HEK293 (cell line): ENCODE measurements around the gene SLC9A9.

Experiments used
- CTCF ChIA-PET: fragments of 350-600 bp; formaldehyde crosslinking; extraction: SDS; loops from one replicate; lab custom pipeline; 2021; ENCODE audit warnings: antibody characterized with exemption; lab: Yijun Ruan, JAX
- POLR2A ChIA-PET: fragments of 300-600 bp; formaldehyde crosslinking; extraction: SDS; loops from one replicate; lab custom pipeline; 2020; ENCODE audit warnings: antibody characterized with exemption, inconsistent platforms; lab: Yijun Ruan, JAX
- H3K27ac ChIP-seq: fragments of 200-500 bp; sonication (Bioruptor generic); 2 replicates; pipeline ENCODE4 v1.5.1; 2014; ENCODE audit warnings: low read depth, low read length, control low read depth, inconsistent platforms; ENCODE audit errors: extremely low read depth
- H3K36me3 ChIP-seq, 2 experiments: fragments of 200-500 bp in 1 of 2; sonication (Bioruptor generic) in 1 of 2; 1 replicate in 1 of 2; 2 replicates in 1 of 2; pipeline ENCODE4 v1.5.1; 2014 to 2017; ENCODE audit warnings: inconsistent platforms in 2 of 2, low read length in 2 of 2; ENCODE audit not compliant: control insufficient read depth in 2 of 2, insufficient read depth in 1 of 2
- H3K4me1 ChIP-seq: fragments of 200-500 bp; sonication (Bioruptor generic); 2 replicates; pipeline ENCODE4 v1.5.1; 2014; ENCODE audit warnings: mild to moderate bottlenecking, low read length, inconsistent platforms; ENCODE audit not compliant: control insufficient read depth, insufficient read depth
- H3K4me3 ChIP-seq: 2 replicates; pipeline ENCODE4 v1.5.1; 2011; ENCODE audit warnings: low read depth, mild to moderate bottlenecking, control low read depth, low read length, moderate library complexity
- H3K9me3 ChIP-seq: fragments of 200-500 bp; sonication (Bioruptor generic); 2 replicates; pipeline ENCODE4 v1.5.1; 2014; ENCODE audit warnings: low read depth, low read length, inconsistent platforms; ENCODE audit not compliant: control insufficient read depth, insufficient read depth
- BCL11B ChIP-seq: fragments of 450-650 bp; formaldehyde crosslinking; IDR thresholded peaks from 2 replicates; pipeline ENCODE4 v1.5.1; 2016; ENCODE audit warnings: low read depth, missing biosample characterization, missing genetic modification characterization
- KLF16 ChIP-seq: fragments of 450-650 bp; formaldehyde crosslinking; IDR thresholded peaks from 2 replicates; pipeline ENCODE4 v1.5.1; 2017; ENCODE audit warnings: missing biosample characterization, missing genetic modification characterization
- KLF17 ChIP-seq: fragments of 450-650 bp; formaldehyde crosslinking; IDR thresholded peaks from 2 replicates; pipeline ENCODE4 v1.5.1; 2016; ENCODE audit warnings: missing biosample characterization, missing genetic modification characterization
- KLF7 ChIP-seq: fragments of 450-650 bp; formaldehyde crosslinking; IDR thresholded peaks from 2 replicates; pipeline ENCODE4 v1.5.1; 2016; ENCODE audit warnings: missing biosample characterization, missing genetic modification characterization, borderline replicate concordance
- PRDM10 ChIP-seq: fragments of 450-650 bp; formaldehyde crosslinking; IDR thresholded peaks from 2 replicates; pipeline ENCODE4 v1.5.1; 2016; ENCODE audit warnings: missing biosample characterization, missing genetic modification characterization
- YY1 ChIP-seq: fragments of 450-650 bp; formaldehyde crosslinking; IDR thresholded peaks from 2 replicates; pipeline ENCODE4 v1.5.1; 2018; ENCODE audit warnings: missing biosample characterization, missing genetic modification characterization
- ZBTB49 ChIP-seq: fragments of 450-650 bp; formaldehyde crosslinking; IDR thresholded peaks from 2 replicates; pipeline ENCODE4 v1.5.1; 2016; ENCODE audit warnings: missing biosample characterization, missing genetic modification characterization, low read depth
- ZFP69B ChIP-seq: fragments of 450-650 bp; formaldehyde crosslinking; IDR thresholded peaks from 2 replicates; pipeline ENCODE4 v1.5.1; 2016; ENCODE audit warnings: missing biosample characterization, missing genetic modification characterization
- ZNF133 ChIP-seq: fragments of 450-650 bp; formaldehyde crosslinking; IDR thresholded peaks from 2 replicates; pipeline ENCODE4 v1.5.1; 2016; ENCODE audit warnings: missing biosample characterization, missing genetic modification characterization
- ZNF138 ChIP-seq: fragments of 450-650 bp; formaldehyde crosslinking; IDR thresholded peaks from 2 replicates; pipeline ENCODE4 v1.5.1; 2016; ENCODE audit warnings: missing biosample characterization, missing genetic modification characterization, borderline replicate concordance
- ZNF214 ChIP-seq: fragments of 450-650 bp; formaldehyde crosslinking; IDR thresholded peaks from 2 replicates; pipeline ENCODE4 v1.5.1; 2017; ENCODE audit warnings: missing biosample characterization, mild to moderate bottlenecking, missing genetic modification characterization, borderline replicate concordance
- ZNF26 ChIP-seq: fragments of 450-650 bp; formaldehyde crosslinking; IDR thresholded peaks from 2 replicates; pipeline ENCODE4 v1.5.1; 2016; ENCODE audit warnings: missing biosample characterization, missing genetic modification characterization
- ZNF335 ChIP-seq: fragments of 450-650 bp; formaldehyde crosslinking; conservative IDR thresholded peaks from 2 replicates; pipeline ENCODE4 v1.5.1; 2016; ENCODE audit warnings: missing biosample characterization, missing genetic modification characterization
- ZNF366 ChIP-seq: fragments of 450-650 bp; formaldehyde crosslinking; conservative IDR thresholded peaks from 2 replicates; pipeline ENCODE4 v1.5.1; 2016; ENCODE audit warnings: missing biosample characterization, missing genetic modification characterization
- ZNF404 ChIP-seq: fragments of 450-650 bp; formaldehyde crosslinking; IDR thresholded peaks from 2 replicates; pipeline ENCODE4 v1.5.1; 2017; ENCODE audit warnings: missing biosample characterization, missing genetic modification characterization
- ZNF510 ChIP-seq: fragments of 450-650 bp; formaldehyde crosslinking; IDR thresholded peaks from 2 replicates; pipeline ENCODE4 v1.5.1; 2018; ENCODE audit warnings: mild to moderate bottlenecking, missing genetic modification characterization, missing biosample characterization; ENCODE audit not compliant: insufficient replicate concordance
- ZNF518A ChIP-seq: fragments of 450-650 bp; formaldehyde crosslinking; conservative IDR thresholded peaks from 2 replicates; pipeline ENCODE4 v1.5.1; 2016; ENCODE audit warnings: low read depth, missing biosample characterization, missing genetic modification characterization
- ZNF549 ChIP-seq: fragments of 450-650 bp; IDR thresholded peaks from 2 replicates; pipeline ENCODE4 v1.5.1; 2018; ENCODE audit warnings: missing biosample characterization, missing genetic modification characterization, mild to moderate bottlenecking, inconsistent platforms, moderate library complexity
- ZNF629 ChIP-seq: fragments of 450-650 bp; formaldehyde crosslinking; IDR thresholded peaks from 2 replicates; pipeline ENCODE4 v1.5.1; 2017; ENCODE audit warnings: missing biosample characterization, missing genetic modification characterization
- ZNF747 ChIP-seq: fragments of 450-650 bp; formaldehyde crosslinking; IDR thresholded peaks from 2 replicates; pipeline ENCODE4 v1.5.1; 2016; ENCODE audit warnings: missing biosample characterization, missing genetic modification characterization

The SLC9A9 gene

GRCh38 chr3:143396790-143397189 lies 451.5 kb downstream of the SLC9A9 start (continued):
- TF ChIP-seq ZNF549 (tag by site-specific recombination), result no peak
- no peak for TF ChIP-seq ZNF26 (tag by site-specific recombination)
- TF ChIP-seq ZNF510 (tag by site-specific recombination), result no peak

GRCh38 chr3:143389388-143389787 lies 458.9 kb downstream of the SLC9A9 start:
- H3K4me1 ChIP-seq, result no peaks in the 10 kb centered on the region
- H3K4me3 ChIP-seq, result no peak overlapping the region
- no peaks in the 10 kb centered on the region for H3K36me3 ChIP-seq
- ChIA-PET POLR2A (no interaction called here), CTCF (no interaction called here)
- no peak overlapping the region for H3K27ac ChIP-seq
- H3K9me3 ChIP-seq, result no peaks in the 10 kb centered on the region
- no peak for TF ChIP-seq ZNF629
- TF ChIP-seq BCL11B, result no peak
- no peak for TF ChIP-seq ZNF404 (tag by site-specific recombination)
- TF ChIP-seq YY1 (tag by site-specific recombination), result no peak
- TF ChIP-seq ZNF335 (tag by site-specific recombination), result no peak
- TF ChIP-seq ZNF133 (tag by site-specific recombination), result no peak
- TF ChIP-seq ZNF138, result no peak
- TF ChIP-seq ZBTB49, result no peak
- TF ChIP-seq ZNF214, result no peak
- no peak for TF ChIP-seq ZFP69B
- TF ChIP-seq ZNF518A (tag by site-specific recombination), result no peak
- TF ChIP-seq KLF16 (tag by site-specific recombination), result no peak
- TF ChIP-seq ZNF366, result no peak
- TF ChIP-seq KLF17, result no peak
- TF ChIP-seq PRDM10 (tag by site-specific recombination), result no peak
- TF ChIP-seq KLF7, result no peak
- TF ChIP-seq ZNF747 (tag by site-specific recombination), result no peak
